Fibroblast of villous mesenchyme (primary cell): ENCODE data around the gene PRPS1L1. TPM values are rescaled to one million over a fixed set of nuclear protein-coding genes. Genes with fewer than 3 reads are reported as not detected.

Source experiments
- DNase-seq: peaks from one replicate; pipeline ENCODE4 v3.0.0-alpha.2; 2010; ENCODE audit warnings: low read depth
- H3K4me3 ChIP-seq: 2 replicates; pipeline ENCODE4 v1.5.1; 2011; ENCODE audit warnings: low read depth, mild to moderate bottlenecking, low read length
- total RNA-seq: library from RNA; depleted of rRNA; stranded (reverse); fragments of >200 nt; gene quantifications from 2 replicates; pipeline ENCODE4 v1.2.3, GENCODE V29; 2012
- TF ChIP-seq, protein P1 (sequence below): IDR thresholded peaks from 2 replicates; pipeline ENCODE4 v1.5.1; 2012; ENCODE audit warnings: low read depth, mild to moderate bottlenecking, low read length; ENCODE audit not compliant: insufficient read depth

The PRPS1L1 gene
- total RNA-seq, 1 donor: not detected

DNA sequence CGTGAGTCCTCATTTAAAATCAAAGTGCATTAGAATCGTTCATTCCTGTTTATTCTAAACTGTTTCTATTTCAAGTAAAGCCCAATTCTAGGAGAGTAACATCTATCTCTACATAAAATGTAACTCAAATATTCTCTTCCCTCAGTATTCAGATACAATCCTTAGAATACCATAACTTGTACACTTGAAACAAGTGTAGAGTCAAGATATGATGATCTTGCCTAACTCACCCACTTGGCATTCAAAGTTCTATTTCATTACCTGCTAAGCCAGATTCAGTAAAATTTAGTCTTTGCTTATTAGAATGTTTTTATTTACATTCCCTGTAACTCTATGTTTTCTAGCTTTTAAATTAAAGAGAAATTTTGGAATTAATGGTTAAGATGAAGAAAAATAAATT lies 31.6 kb downstream of the PRPS1L1 start:
- TF ChIP-seq, protein P1, sequence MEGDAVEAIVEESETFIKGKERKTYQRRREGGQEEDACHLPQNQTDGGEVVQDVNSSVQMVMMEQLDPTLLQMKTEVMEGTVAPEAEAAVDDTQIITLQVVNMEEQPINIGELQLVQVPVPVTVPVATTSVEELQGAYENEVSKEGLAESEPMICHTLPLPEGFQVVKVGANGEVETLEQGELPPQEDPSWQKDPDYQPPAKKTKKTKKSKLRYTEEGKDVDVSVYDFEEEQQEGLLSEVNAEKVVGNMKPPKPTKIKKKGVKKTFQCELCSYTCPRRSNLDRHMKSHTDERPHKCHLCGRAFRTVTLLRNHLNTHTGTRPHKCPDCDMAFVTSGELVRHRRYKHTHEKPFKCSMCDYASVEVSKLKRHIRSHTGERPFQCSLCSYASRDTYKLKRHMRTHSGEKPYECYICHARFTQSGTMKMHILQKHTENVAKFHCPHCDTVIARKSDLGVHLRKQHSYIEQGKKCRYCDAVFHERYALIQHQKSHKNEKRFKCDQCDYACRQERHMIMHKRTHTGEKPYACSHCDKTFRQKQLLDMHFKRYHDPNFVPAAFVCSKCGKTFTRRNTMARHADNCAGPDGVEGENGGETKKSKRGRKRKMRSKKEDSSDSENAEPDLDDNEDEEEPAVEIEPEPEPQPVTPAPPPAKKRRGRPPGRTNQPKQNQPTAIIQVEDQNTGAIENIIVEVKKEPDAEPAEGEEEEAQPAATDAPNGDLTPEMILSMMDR: no peak
- no peak for DNase-seq
- H3K4me3 ChIP-seq: no peak overlapping the region

- no peak overlapping the region for H3K4me3 ChIP-seq
- DNase-seq: no peak
- TF ChIP-seq, protein P1: no peak
These were observed 33.4 kb downstream of the PRPS1L1 start for GRCh38 chr7:17994079-17994850.

GRCh38 chr7:17991866-17992648 lies 35.6 kb downstream of the PRPS1L1 start:
- DNase-seq: no peak
- H3K4me3 ChIP-seq: no peak overlapping the region
- TF ChIP-seq, protein P1: peak; percentile 62

GRCh38 chr7:17990761-17991160 lies 36.9 kb downstream of the PRPS1L1 start:
- TF ChIP-seq, protein P1: no peak
- H3K4me3 ChIP-seq: no peak overlapping the region
- no peak for DNase-seq

- TF ChIP-seq, protein P1: no peak
- H3K4me3 ChIP-seq: no peak overlapping the region
- DNase-seq: no peak
These were observed 38.1 kb downstream of the PRPS1L1 start for GRCh38 chr7:17989546-17989945.

GRCh38 chr7:17988858-17989257 lies 38.8 kb downstream of the PRPS1L1 start:
- H3K4me3 ChIP-seq: no peak overlapping the region
- no peak for DNase-seq
- TF ChIP-seq, protein P1: no peak
